Fibroblast of villous mesenchyme (primary cell): ENCODE measurements around the gene RASSF10. TPM values are rescaled to one million over a fixed set of nuclear protein-coding genes. Genes with fewer than 3 reads are reported as not detected.
"Not testable (repeated sequence)": the region's sequence is repeated elsewhere in the genome, so short reads cannot be mapped to it uniquely, and the experiment has no call there.

Source experiments
- DNase-seq: peaks from one replicate; pipeline ENCODE4 v3.0.0-alpha.2; 2010; ENCODE audit warnings: low read depth
- H3K4me3 ChIP-seq: 2 replicates; pipeline ENCODE4 v1.5.1; 2011; ENCODE audit warnings: low read depth, mild to moderate bottlenecking, low read length
- total RNA-seq: library from RNA; depleted of rRNA; stranded (reverse); fragments of >200 nt; gene quantifications from 2 replicates; pipeline ENCODE4 v1.2.3, GENCODE V29; 2012
- TF ChIP-seq, protein P1 (sequence below): IDR thresholded peaks from 2 replicates; pipeline ENCODE4 v1.5.1; 2012; ENCODE audit warnings: low read depth, mild to moderate bottlenecking, low read length; ENCODE audit not compliant: insufficient read depth

The RASSF10 gene
- total RNA-seq, 1 donor, result not detected

GRCh38 chr11:13040969-13041561 is 31.9 kb downstream of the RASSF10 start:
- no peak overlapping the region for H3K4me3 ChIP-seq
- no peak for DNase-seq
- TF ChIP-seq, protein P1, sequence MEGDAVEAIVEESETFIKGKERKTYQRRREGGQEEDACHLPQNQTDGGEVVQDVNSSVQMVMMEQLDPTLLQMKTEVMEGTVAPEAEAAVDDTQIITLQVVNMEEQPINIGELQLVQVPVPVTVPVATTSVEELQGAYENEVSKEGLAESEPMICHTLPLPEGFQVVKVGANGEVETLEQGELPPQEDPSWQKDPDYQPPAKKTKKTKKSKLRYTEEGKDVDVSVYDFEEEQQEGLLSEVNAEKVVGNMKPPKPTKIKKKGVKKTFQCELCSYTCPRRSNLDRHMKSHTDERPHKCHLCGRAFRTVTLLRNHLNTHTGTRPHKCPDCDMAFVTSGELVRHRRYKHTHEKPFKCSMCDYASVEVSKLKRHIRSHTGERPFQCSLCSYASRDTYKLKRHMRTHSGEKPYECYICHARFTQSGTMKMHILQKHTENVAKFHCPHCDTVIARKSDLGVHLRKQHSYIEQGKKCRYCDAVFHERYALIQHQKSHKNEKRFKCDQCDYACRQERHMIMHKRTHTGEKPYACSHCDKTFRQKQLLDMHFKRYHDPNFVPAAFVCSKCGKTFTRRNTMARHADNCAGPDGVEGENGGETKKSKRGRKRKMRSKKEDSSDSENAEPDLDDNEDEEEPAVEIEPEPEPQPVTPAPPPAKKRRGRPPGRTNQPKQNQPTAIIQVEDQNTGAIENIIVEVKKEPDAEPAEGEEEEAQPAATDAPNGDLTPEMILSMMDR, result no peak

DNA sequence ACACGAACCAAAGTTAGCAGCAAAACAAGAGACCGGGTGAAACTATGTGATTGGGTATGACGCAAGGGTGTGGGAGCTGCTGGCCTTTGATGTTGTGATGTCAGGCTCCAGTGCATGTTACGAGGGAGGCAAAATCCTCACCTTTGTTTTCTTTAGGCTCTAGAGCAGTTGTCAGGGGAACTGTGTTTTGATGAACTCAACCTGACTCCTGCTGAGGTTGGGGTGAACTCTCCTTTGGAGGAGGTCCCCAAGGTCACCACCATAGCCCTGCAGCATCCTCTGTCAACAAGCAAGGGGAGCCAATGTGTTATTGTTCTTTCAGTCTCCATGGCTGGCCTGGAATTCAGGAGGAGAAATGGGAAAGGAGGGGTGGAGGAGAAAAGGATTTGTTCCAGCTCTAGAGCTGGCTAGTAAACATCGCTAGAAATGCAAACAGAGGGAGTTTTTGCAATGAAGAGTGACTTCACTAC is 33.8 kb downstream of the RASSF10 start:
- no peak for DNase-seq
- H3K4me3 ChIP-seq, result no peak overlapping the region
- TF ChIP-seq, protein P1, result no peak

DNA sequence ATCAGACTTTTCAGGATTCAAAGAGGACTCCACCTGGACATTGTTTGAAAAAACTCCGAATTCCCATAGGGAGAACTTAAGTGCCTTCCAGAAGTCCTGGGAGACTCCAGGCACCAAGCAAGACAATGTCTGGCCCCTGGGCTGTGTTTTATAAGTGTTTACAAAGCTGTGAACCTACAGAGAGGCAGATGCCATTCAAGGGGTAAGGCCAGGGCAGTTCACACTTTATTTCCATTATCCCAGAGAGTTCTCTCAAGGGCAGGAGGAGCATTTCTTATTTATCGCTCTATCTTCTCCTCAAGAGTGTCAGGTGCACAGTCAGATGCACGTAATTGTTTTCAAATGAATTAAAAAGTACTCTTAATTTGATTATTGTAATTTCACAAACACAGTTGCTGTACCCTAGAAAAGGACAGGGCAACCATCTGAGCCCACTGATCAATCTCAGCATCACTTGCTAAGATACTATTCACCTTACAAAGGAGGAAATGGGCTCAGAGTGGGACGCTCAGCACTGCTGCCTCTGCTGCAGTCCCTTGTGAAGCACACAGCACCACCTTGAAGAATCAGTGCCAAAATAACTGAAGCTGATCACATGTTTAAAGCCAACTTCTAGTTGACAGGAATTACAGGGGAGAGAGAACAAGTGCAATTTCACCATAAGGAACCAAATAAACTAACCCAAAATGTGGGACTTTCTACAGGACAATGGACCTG is 35.0 kb downstream of the RASSF10 start:
- TF ChIP-seq, protein P1, result no peak
- no peak for DNase-seq
- no peak overlapping the region for H3K4me3 ChIP-seq

DNA sequence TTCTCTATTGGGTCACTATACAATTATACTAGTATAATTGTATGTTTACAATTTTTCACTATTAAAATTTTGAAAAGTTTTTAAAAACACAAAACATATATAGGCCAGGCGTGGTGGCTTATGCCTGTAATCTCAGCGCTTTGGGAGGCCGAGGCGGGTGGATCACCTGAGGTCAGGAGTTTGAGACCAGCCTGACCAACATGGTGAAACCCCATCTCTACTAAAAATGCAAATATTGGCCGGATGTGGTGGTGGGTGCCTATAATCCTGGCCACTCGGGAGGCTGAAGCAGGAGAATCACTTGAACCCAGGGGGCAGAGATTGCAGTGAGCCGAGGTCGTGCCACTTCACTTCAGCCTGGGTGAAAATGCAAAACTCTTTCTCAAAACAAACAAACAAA is 36.0 kb downstream of the RASSF10 start:
- not testable (repeated sequence) for DNase-seq, H3K4me3 ChIP-seq

DNA sequence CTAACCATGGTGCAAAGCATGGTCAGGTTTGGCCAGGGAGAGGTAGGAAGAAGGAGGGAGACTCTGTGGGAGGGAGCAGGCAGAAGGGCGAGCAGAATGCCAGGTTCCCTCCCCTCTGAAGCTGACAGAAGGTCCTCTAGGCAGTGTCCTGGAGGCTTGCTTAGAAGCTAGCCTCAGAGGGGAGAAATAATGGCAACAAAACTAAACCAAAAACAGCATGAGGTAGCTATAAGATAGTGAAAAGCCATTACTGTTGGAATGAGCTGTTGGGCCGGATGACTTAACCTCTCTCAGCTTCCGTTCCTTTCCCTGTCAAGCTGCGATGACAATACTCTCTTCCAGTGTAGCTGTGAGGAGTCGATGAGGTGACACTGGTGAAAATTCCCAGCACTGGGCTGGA is 36.6 kb downstream of the RASSF10 start:
- DNase-seq, result no peak
- TF ChIP-seq, protein P1, result no peak
- no peak overlapping the region for H3K4me3 ChIP-seq

- no peak overlapping the region for H3K4me3 ChIP-seq
- no peak for DNase-seq
- TF ChIP-seq, protein P1, result no peak
Measured at GRCh38 chr11:13046637-13047570, 37.8 kb downstream of the RASSF10 start.

GRCh38 chr11:13047884-13048283 is 38.8 kb downstream of the RASSF10 start:
- DNase-seq, result no peak
- TF ChIP-seq, protein P1, result no peak
- no peak overlapping the region for H3K4me3 ChIP-seq
